ENCODE measurements around the gene FAM162B.
A peak's percentile ranks its signal among the peaks of the same experiment; 100 is the strongest.

The FAM162B gene

DNA sequence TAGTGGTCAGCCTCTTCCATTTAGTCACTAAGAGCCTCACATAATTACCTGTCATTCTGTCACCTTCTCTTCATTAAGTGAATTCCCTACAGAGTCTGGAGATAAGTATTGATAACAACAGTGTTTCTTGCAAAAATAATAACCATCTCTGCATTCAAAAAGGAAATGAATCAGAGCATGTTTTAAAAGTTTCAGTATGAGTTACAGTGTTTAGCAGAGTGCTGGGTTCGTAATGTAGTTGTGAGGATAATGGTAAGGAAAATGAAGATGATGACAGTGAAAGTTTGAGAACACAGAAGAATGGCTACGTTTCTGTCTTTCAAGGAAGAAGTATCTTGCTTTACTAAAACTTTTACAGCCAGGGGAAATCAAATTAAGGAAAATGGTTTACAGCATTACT lies 32.1 kb upstream of the FAM162B start:
- no peak for DNase-seq (ENCODE audit: low read depth in 1 of 2, low spot score in 1 of 2)
- TF ChIP-seq POLR2AphosphoS5 (IDR thresholded peaks at IDR 0.05; ENCODE audit: low read depth): no peak
- TF ChIP-seq, protein P1, sequence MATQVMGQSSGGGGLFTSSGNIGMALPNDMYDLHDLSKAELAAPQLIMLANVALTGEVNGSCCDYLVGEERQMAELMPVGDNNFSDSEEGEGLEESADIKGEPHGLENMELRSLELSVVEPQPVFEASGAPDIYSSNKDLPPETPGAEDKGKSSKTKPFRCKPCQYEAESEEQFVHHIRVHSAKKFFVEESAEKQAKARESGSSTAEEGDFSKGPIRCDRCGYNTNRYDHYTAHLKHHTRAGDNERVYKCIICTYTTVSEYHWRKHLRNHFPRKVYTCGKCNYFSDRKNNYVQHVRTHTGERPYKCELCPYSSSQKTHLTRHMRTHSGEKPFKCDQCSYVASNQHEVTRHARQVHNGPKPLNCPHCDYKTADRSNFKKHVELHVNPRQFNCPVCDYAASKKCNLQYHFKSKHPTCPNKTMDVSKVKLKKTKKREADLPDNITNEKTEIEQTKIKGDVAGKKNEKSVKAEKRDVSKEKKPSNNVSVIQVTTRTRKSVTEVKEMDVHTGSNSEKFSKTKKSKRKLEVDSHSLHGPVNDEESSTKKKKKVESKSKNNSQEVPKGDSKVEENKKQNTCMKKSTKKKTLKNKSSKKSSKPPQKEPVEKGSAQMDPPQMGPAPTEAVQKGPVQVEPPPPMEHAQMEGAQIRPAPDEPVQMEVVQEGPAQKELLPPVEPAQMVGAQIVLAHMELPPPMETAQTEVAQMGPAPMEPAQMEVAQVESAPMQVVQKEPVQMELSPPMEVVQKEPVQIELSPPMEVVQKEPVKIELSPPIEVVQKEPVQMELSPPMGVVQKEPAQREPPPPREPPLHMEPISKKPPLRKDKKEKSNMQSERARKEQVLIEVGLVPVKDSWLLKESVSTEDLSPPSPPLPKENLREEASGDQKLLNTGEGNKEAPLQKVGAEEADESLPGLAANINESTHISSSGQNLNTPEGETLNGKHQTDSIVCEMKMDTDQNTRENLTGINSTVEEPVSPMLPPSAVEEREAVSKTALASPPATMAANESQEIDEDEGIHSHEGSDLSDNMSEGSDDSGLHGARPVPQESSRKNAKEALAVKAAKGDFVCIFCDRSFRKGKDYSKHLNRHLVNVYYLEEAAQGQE (IDR thresholded peaks at IDR 0.05; ENCODE audit: insufficient replicate concordance, low read depth): no peak
- TF ChIP-seq, protein P2, sequence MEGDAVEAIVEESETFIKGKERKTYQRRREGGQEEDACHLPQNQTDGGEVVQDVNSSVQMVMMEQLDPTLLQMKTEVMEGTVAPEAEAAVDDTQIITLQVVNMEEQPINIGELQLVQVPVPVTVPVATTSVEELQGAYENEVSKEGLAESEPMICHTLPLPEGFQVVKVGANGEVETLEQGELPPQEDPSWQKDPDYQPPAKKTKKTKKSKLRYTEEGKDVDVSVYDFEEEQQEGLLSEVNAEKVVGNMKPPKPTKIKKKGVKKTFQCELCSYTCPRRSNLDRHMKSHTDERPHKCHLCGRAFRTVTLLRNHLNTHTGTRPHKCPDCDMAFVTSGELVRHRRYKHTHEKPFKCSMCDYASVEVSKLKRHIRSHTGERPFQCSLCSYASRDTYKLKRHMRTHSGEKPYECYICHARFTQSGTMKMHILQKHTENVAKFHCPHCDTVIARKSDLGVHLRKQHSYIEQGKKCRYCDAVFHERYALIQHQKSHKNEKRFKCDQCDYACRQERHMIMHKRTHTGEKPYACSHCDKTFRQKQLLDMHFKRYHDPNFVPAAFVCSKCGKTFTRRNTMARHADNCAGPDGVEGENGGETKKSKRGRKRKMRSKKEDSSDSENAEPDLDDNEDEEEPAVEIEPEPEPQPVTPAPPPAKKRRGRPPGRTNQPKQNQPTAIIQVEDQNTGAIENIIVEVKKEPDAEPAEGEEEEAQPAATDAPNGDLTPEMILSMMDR (IDR thresholded peaks at IDR 0.05; ENCODE audit: insufficient read depth, low read length): no peak
- no peak for TF ChIP-seq GABPA (IDR thresholded peaks at IDR 0.05; ENCODE audit: low read depth)
- no peak for TF ChIP-seq SPI1 (IDR thresholded peaks at IDR 0.05; ENCODE audit: borderline replicate concordance, low read depth)
- H3K27me3 ChIP-seq (ENCODE audit: insufficient read depth, poor library complexity, severe bottlenecking): no peaks in the 10 kb centered on the region
- H3K27ac ChIP-seq (replicated peaks): no peak overlapping the region
- H3K4me3 ChIP-seq (replicated peaks; ENCODE audit: insufficient read depth, low read length): no peak overlapping the region

DNA sequence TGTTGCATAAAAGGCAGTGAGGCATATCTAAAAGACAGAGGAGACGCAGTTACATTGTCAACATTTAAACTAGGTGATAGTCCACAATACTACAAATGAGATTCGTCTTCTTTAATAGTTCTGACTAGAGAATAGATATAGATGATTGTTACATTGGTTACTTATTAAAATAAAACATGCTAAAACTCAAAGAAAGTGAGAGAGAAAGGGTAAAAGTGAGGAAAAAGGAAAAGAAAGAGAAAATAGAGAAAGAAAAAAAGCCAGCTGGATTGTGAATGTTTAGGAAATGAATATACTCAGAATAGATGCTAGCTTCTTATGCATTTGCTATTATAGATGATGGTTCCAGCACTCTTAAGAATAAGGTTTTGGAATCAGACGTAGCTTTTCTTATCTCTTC lies 27.7 kb upstream of the FAM162B start:
- no peak overlapping the region for H3K4me3 ChIP-seq (replicated peaks; ENCODE audit: insufficient read depth, low read length)
- H3K27me3 ChIP-seq (ENCODE audit: insufficient read depth, poor library complexity, severe bottlenecking): no peaks in the 10 kb centered on the region
- H3K27ac ChIP-seq (replicated peaks): no peak overlapping the region
- no peak for DNase-seq (ENCODE audit: low read depth in 1 of 2, low spot score in 1 of 2)
- no peak for TF ChIP-seq POLR2AphosphoS5 (IDR thresholded peaks at IDR 0.05; ENCODE audit: low read depth)
- TF ChIP-seq, protein P2 (IDR thresholded peaks at IDR 0.05; ENCODE audit: insufficient read depth, low read length): no peak
- no peak for TF ChIP-seq GABPA (IDR thresholded peaks at IDR 0.05; ENCODE audit: low read depth)

DNA sequence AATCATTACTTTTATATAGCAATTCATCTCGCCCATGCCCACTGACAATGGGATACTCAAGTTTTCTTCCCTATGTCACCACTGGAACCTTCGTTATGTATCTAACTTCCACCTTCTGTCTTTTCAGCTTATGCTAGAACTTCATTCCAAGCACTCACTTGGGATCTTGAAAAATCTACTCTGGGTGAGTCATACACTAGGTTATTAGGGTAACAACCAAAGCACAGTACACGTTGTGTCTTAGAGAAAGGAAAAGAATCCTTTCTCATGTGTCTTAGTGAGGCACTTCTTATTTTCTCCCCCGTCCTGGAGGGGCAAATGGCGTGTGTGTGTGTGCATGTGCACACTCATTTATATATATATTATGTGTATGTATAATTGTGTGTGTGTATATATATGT lies 18.3 kb upstream of the FAM162B start:
- Histone ChIP-seq H3K27ac (replicated peaks) (no peak overlapping the region), H3K27me3 (ENCODE audit: insufficient read depth, poor library complexity, severe bottlenecking) (peaks cover 6% of the 10 kb centered on the region), H3K4me3 (replicated peaks; ENCODE audit: insufficient read depth, low read length) (no peak overlapping the region)
- no peak for DNase-seq (ENCODE audit: low read depth in 1 of 2, low spot score in 1 of 2)
- TF ChIP-seq GABPA (IDR thresholded peaks at IDR 0.05; ENCODE audit: low read depth) (no peak), SPI1 (IDR thresholded peaks at IDR 0.05; ENCODE audit: borderline replicate concordance, low read depth) (no peak), POLR2AphosphoS5 (IDR thresholded peaks at IDR 0.05; ENCODE audit: low read depth) (no peak)
- TF ChIP-seq, protein P1 (IDR thresholded peaks at IDR 0.05; ENCODE audit: insufficient replicate concordance, low read depth): no peak
- TF ChIP-seq, protein P2 (IDR thresholded peaks at IDR 0.05; ENCODE audit: insufficient read depth, low read length): no peak

DNA sequence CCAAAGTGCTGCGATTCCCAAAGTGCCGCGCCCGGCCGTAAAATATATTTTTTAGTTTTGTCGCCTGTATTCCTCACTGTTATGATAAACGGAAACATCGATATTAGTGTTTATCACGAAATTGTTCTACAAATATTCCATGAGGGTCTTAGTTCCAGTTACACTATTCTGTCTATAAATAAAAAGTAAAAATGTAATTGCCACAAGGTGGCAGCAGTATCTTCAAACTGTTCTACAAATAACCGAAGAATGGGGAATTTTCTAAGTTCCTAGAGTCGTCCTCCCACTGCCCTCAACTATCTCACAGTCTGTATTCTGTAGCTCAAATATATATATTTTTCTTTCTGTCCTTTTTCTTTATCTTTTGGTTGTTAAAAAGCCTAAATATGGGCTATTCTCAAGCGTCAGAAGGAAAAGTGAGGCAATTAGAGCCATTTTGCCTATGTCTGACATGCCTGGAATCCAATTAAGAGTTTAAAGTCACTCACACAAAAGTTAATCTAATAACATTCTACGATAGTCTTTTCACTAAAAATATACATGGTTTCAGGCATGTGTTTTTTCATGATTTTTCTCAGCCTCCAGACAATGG lies 14.2 kb upstream of the FAM162B start:
- TF ChIP-seq POLR2AphosphoS5 (IDR thresholded peaks at IDR 0.05; ENCODE audit: low read depth): no peak
- TF ChIP-seq, protein P2 (IDR thresholded peaks at IDR 0.05; ENCODE audit: insufficient read depth, low read length): peak; percentile 16

More for the DNA sequence above, 14.2 kb upstream of the FAM162B start:
- Histone ChIP-seq H3K27ac (replicated peaks) (no peak overlapping the region), H3K4me3 (replicated peaks; ENCODE audit: insufficient read depth, low read length) (no peak overlapping the region), H3K27me3 (ENCODE audit: insufficient read depth, poor library complexity, severe bottlenecking) (peaks cover 6% of the 10 kb centered on the region)
- no peak for DNase-seq (ENCODE audit: low read depth in 1 of 2, low spot score in 1 of 2)

All from HL-60 (cell line).